Epithelial cell of esophagus (primary cell): ENCODE measurements around the gene CHD9.

ENCODE experiments used
- DNase-seq: peaks from one replicate; pipeline ENCODE4 v3.0.0; 2010; ENCODE audit warnings: low read depth
- H3K4me3 ChIP-seq: 2 replicates; pipeline ENCODE4 v1.5.1; 2011; ENCODE audit warnings: mild to moderate bottlenecking, low read length, control low read depth
- CTCF ChIP-seq: IDR thresholded peaks from 2 replicates; pipeline ENCODE4 v1.5.1; 2011; ENCODE audit warnings: low read depth, mild to moderate bottlenecking, low read length, control low read depth, inconsistent platforms; ENCODE audit not compliant: insufficient read depth; ENCODE audit errors: missing control alignments

CHD9 gene

GRCh38 chr16:53105565-53105964 is 50.8 kb downstream of the CHD9 start:
- no peak for TF ChIP-seq CTCF
- H3K4me3 ChIP-seq = no peak overlapping the region

GRCh38 chr16:53111078-53111791 is 56.4 kb downstream of the CHD9 start:
- DNase-seq = peak; percentile 13
- no peak for TF ChIP-seq CTCF
- H3K4me3 ChIP-seq = no peak overlapping the region

More at GRCh38 chr16:53105565-53105964, 50.8 kb downstream of the CHD9 start:
- no peak for DNase-seq

- no peak overlapping the region for H3K4me3 ChIP-seq
- no peak for DNase-seq
Observed at GRCh38 chr16:53112015-53112414, 57.2 kb downstream of the CHD9 start.

GRCh38 chr16:53115047-53115446 is 60.3 kb downstream of the CHD9 start:
- peak; percentile 60 for DNase-seq
- no peak overlapping the region for H3K4me3 ChIP-seq
- no peak for TF ChIP-seq CTCF

More at GRCh38 chr16:53112015-53112414, 57.2 kb downstream of the CHD9 start:
- no peak for TF ChIP-seq CTCF

GRCh38 chr16:53115773-53116172 is 61.0 kb downstream of the CHD9 start:
- TF ChIP-seq CTCF = no peak
- no peak for DNase-seq
- H3K4me3 ChIP-seq = no peak overlapping the region

- DNase-seq = no peak
- H3K4me3 ChIP-seq = no peak overlapping the region
- no peak for TF ChIP-seq CTCF
Observed at GRCh38 chr16:53121043-53121620, 66.3 kb downstream of the CHD9 start.

- no peak overlapping the region for H3K4me3 ChIP-seq
- no peak for TF ChIP-seq CTCF
- no peak for DNase-seq
Observed at GRCh38 chr16:53121661-53122060, 66.9 kb downstream of the CHD9 start.
